A673 (cell line): Measurements from ENCODE around the gene GPC6.

ENCODE experiments used
- CTCF ChIP-seq: fragments of 300-800, 200-600 bp; sonication (generic); conservative IDR thresholded peaks from 2 replicates; pipeline ENCODE4 v1.5.1; 2017; ENCODE audit warnings: low read depth, mild to moderate bottlenecking, antibody characterized with exemption, low read length, moderate library complexity, mixed read lengths
- EZH2 ChIP-seq: fragments of 200-600 bp; sonication (generic); IDR thresholded peaks from 2 replicates; pipeline ENCODE4 v1.6.1; 2017; ENCODE audit warnings: borderline replicate concordance, low read depth, mild to moderate bottlenecking, mixed read lengths, antibody characterized with exemption, low read length; ENCODE audit not compliant: poor library complexity, severe bottlenecking

- TF ChIP-seq CTCF (no peak), EZH2 (no peak)
Observed at GRCh38 chr13:94122300-94122915, 895.8 kb downstream of the GPC6 start.
